HG03066 (cell line): Measurements from ENCODE around the gene MAST2.

Source experiments
- ATAC-seq: cut with Tn5 transposase; IDR thresholded peaks from one replicate; pipeline ENCODE4 v1.9.1; 2021; ENCODE audit warnings: low read depth; ENCODE audit not compliant: unreplicated experiment

The MAST2 gene

DNA sequence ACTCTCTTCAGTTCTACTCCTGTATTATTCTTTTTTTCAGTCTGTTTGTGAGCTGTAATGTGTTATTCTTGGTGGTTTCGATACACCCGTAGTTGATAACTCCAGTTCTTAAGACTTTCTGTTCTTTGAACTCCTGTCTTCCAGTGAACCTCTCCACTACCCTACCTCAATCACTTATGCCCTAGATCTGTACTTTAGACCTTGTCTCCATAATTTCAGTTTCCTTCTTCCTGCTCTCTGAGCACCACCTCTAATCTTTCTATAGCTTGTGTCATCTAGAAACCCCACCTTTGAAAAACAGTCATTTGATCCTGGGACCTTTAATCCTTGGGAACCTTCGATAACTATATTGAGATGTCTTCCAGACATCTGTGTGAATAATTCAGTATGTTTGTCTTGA lies 169.7 kb downstream of the MAST2 start:
- no peak for ATAC-seq

DNA sequence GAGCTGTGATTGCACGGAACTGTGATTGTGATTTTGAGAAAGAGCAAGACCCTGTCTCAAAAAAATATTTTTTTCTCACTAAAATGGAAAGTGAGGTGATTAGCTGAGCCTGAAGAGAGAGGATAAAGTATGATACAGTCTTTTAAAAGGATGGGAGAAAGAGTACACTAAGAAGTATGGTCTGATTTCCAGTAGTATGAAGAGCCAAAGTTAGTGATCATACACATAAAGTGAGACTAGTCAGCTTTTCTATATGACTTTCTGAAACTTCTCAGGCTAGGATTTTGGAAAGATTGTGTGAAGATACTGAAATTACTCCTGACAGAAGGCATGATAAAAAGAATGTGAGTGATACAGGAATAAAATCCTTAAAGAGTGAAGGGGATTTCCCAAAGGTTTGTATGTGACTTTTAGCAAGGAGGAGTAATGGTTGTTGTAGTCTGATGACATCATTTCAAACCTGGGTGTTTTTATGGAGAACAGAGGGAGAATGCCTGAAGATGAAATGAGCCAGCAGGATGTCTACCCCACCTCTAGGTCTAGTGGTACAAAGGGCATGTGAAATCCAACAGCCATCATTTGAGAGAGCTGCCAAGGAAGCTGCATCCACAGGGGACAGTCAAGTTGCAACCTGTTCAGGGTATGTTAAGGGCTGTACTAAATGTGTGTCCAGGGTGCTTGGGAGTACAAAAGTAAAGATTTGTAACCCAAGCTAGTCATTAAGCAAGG lies 171.3 kb downstream of the MAST2 start:
- no peak for ATAC-seq

DNA sequence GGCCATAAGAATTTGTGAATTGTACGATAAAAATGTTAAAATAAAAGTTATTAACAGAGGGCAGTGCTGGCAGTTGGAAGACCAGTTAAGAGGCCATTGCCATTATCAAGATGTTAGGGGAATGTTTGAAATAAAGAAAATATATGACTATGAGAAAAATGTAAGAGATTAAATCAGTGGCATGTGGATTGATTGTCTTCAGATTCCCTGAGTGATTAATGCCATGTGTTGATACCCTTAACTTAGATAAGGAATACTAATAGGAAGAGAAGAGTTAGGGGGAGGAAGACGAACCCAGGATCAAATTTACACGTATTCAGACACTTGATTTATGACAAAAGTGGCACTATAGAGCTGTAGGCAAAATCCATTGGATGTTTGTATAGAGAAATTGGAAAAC lies 173.2 kb downstream of the MAST2 start:
- no peak for ATAC-seq

DNA sequence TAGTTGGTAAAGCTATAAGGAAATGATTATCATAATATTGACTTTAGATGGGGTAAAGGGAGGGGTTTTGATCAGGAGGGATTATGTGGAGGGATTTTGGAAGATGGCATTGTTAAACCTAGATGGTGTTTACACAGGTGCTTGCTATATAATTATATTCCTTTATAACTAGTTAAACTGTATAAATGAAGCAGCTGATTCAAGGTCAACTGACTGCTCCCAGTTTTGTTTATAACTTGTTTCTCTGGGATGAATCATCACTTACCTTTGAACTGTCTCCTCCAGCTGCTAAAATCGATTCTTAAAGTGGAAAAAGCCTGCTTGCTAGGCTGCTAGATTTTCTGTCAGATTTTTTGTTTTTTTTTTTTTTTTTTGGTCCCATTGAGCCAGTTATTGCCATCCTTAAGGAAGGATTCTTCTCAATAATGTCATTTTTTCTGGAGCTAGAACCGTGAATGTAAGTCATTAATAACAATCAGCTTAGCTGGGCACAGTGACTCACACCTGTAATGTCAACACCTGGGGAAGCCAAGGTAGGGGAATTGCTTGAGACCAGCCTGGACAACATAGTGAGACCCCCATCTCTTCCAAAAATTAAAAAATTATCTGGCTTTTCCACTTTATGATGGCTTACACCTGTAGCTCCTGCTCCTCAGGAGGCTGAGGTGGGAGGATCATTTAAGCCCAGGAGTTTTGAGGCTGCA lies 175.8 kb downstream of the MAST2 start:
- no peak for ATAC-seq

DNA sequence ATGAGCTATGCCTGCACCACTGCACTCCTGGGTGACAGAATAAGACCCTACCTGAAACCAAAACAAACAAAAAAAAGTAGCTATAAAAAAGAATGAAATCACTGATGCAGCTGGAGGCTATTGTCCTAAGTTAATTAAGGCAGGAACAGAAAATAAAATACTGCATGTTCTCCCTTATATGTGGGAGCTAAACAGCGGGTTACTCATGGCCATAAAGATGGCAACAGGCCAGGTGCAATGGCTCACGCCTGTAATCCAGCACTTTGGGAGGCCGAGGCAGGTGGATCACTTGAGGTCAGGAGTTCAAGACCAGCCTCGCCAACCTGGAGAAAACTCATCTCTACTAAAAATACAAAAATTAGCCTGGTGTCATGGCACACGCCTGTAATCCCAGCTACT lies 176.4 kb downstream of the MAST2 start:
- no peak for ATAC-seq

DNA sequence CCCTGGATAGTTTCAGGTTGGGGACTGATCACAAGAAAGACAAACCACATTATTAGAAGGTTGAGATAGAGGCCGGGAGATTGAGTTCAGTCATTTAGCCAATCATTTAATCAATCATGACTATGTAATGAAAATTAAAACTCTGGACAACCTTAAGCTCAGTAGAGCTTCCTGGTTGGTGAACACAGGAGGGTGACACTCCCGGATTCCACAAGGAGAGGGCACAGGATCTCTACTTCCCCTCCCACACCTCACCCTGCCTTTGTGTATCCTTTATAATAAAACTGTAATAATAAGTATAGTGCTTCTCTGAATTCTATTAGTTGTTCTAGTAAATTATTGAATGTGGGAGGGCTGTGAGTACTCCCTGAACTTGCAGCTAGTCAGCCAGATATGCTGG lies 178.9 kb downstream of the MAST2 start:
- ATAC-seq, result no peak

DNA sequence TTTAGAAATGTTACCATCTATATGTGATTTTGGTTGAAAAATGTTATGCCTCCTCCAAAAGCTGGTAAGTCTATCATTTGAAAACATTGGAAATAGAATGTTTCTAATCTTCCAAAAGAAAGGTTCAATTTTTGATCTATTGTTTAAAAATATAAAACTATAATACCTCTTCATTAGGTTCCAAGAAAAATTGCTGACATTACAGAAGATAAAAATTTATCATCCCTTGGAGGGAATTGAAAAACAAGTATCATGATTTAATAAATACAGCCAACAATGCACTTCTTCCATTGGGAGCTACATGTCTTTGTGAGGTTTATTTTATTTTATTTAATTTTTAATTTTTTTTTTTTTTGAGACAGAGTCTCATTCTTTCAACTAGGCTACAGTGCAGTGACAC lies 180.6 kb downstream of the MAST2 start:
- ATAC-seq, result no peak

DNA sequence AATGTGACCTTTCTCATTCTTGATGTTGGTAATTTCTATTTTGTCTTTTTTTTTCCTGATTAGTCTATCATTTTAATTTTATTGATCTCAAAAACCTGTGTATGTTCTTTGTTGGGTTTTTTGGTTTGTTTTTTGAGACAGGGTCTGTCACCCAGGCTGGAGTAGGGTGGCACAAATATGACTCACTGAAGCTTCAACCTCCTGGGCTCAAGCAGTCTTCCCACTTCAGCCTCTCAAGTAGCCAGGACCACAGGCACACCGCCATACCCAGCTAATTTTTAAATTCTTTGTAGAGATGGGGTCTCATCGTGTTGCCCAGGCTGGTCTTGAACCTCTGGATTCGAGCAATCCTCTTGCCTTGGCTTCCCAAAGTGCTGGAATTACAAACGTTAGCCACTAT lies 183.8 kb downstream of the MAST2 start:
- ATAC-seq, result no peak

DNA sequence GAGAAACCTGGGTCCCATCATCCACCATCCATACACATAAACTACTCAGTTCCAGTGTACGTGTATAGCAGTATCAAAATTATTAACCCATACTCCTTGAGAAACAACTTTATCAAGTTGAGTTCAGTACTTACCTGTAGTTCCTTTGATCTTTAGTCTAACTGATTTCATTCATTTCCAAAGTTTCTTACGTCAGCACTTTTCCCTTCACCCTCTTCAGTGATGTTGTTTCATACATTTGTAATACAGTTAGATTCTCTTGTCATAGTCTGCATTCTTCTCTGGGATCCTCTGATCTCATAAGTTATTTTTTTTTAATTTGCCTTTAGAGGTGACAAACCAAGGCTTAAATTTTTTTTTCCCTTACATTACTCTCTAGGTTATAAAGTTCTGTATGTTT lies 185.8 kb downstream of the MAST2 start:
- ATAC-seq, result no peak

DNA sequence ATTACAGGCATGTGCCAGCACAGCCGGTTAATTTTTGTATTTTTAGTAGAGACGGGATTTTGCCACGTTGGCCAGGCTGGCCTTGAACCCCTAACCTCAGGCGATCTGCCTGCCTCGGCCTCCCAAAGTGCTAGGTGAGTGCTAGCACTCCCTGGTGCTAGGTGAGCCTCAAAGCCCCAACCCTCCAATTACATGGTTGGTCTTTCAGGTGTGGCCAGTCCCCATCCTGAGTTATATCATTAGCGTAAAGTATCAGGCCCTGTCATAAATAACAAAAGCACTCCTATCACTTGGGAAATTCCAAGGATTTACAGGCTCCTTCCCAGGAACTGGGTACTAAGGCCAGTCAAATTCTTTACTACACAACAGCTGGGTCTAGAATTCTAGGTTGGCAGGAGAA lies 191.0 kb downstream of the MAST2 start:
- ATAC-seq, result no peak

DNA sequence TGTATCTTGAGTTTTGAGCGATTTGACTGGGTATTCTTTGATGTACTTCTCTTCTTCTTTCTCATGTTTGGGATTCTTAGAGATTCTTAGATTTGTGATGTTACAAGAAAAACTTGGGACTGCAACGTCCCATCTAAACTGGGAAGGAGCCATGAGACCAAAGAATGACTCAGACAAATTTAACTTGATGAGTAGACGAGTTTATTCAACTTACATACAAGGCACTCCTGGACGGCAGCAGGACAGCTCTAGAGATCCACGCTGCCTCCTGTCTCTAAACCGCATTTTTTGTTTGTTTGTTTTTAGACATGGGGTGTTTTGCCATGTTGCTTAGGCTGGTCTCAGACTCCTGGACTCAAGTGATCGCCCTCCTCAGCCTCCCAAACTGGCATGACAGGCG lies 191.9 kb downstream of the MAST2 start:
- no peak for ATAC-seq

DNA sequence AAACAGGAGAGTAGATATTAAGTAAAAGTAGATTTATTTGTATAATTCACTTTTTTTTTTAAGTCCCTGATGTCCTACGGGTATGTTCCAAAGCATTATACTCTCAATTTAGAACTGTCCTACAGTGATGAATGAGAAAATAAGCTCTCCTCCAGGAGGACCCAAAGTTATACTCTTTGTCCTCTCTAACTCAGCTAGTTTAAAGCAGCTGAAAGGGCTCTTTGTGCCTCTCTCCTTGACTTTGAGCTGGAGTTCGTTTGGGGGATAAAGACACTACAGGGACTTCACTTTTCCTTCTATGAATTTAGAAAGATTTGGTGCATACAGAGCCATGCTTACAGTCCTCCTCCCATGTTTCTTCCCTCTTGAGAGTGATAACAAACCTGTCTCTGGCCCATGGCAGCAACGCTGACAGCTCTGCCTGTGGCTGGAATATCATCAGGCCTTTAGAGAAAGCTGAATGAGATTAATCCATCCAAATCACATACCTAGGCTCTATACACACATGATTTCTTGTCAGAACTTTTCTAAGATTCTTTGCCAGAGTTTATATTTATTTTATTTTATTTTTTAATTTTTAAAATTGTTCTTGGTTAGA lies 194.7 kb downstream of the MAST2 start:
- no peak for ATAC-seq

DNA sequence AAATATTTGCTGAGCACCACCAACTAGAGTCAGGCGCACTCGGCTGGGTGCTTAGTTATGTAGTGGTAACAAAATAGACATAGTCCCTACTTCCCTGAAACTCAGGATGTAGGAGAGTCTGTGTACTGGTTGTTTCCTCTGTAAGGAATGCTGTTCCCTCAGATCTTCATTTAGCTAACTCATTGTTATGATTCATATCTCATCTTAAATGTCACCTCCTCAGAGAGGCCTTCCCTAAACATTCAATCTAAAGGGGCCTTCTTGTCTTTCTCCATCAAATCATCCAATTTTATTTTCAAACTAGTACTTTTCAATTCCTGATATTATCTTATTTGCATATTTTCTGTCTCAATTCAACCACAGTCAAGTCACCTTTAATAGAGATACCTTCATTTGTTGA lies 196.1 kb downstream of the MAST2 start:
- no peak for ATAC-seq

DNA sequence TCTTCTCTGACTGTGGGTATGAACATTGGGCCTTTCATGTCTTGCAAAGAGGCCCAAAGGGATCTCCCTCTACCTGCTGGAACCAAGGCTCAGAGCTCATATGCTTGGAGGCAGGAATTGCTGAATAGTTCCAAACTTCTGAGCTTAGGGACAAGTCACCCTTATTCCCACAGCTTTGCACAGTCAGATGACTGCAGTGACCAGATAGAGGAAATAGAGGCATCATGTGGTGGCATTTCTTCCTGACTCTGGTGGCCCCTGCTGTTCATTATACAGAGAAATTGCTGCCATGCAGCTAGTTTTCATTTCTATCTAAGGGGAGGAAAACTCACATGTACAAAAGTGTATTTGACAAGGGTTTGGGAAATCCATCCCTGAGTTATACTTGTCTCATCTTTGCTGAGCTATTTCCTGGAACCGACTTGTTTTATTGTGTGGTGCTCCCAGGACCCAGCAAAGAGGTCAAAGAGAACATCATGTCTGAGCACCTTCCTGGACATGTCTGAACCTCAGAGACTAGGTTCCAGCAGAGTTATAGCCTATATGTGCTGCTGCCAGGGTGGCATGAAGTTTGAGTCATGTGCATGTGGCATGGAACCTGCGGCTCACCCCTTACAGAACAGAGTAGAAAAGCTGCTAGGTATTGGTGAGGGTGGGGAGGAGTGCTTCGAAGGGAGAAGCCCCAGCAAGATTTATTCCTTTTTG lies 197.8 kb downstream of the MAST2 start:
- no peak for ATAC-seq

DNA sequence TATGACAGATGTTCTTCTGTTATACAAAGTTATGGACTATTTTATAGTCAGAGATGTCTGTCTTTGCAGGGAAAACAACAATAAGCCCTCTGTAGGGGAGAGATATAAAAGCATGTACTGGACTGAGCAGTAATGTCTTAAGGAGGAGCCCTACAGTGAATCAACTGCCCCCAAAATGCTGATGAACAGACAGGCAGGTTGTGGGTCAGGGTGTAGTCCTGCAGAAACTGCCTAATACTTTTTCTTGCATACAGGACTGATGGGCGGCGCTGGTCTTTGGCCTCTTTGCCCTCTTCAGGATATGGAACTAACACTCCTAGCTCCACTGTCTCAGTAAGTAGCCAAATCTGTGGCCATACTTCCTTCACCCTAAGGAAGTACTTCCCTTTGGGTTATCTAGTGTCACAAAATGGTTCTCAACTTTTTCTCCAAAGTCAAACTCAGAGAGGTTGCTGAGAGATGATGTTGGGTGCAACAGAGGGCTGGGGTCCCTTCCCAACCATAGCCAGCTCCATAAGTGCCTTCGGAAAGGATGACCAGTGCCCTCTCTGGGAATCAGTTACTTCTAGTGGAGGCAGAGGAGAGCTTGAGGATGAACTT lies 199.2 kb downstream of the MAST2 start:
- ATAC-seq, result no peak

DNA sequence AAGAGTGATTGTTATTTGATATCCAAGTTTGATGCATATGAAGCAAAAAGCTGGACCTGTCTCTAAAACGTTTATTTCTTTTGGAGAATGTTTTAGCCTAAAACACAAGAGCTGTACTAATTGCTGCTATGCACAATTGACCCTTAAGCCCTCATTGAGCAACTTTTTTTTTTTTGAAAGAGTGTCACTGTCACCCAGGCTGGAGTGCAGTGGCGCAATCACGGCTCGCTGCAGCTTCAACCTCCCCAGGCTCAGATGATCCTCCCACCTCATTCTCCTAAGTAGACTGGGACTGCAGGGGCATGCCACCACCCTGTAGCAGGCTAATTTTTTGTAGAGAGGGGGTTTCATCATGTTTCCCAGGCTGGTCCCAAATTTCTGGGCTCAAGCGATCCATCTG lies 199.9 kb downstream of the MAST2 start:
- ATAC-seq, result no peak

DNA sequence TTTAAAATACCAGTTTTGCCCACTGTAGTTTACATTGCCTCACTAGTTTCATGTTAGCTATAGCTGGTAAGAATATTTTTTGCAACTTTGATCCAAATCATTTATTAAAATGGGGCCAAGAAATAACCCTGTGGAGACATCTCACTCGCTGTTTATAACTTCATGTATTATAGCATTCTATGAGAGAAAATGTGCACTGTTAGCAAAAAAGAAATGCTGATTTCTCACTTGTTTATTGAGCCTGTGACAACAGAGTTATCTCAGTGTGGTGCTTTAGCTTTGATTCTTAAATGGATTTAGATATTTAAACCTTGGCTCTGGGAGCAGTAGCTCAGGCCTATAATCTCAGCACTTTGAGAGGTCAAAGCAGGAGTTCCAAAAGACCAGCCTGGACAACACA lies 201.1 kb downstream of the MAST2 start:
- ATAC-seq, result no peak

DNA sequence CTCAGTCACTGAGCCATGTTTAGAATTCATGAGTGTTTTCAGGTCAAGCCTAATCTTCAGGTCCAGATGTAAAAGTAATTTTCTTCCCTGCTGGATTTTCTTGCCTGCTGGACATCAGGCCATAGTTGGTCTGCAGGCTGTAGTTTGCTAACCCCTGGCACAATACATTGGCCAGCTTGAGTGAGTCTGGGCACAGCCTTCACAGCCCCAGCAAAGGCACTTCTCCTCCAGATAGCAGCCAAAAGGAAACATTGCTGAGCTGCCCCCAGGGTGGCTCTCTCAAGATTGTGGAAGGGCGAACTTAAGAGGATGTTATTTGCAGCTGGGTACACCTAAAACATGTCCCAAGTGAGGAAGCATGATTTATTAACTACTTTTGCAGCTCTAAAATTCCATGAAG lies 202.2 kb downstream of the MAST2 start:
- ATAC-seq, result no peak

DNA sequence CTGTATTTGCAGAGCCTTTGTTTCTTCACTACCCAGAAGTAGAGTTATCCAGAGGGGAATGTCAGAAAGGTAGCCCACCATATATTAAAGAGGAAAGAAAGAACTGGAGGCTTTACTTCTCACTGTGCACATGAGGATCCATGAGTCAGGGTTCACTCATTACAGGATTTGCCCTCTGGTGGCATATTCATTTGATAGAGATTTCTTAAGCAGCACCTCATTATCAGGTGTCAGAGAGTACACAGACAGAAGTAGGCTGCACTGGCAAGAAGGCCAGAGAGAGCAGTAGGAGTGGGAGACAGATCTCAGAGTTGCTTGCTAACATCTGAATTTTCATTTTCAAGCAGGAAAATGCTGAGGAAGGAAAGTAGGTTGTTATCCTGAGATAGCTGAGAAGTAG lies 205.2 kb downstream of the MAST2 start:
- ATAC-seq, result no peak

DNA sequence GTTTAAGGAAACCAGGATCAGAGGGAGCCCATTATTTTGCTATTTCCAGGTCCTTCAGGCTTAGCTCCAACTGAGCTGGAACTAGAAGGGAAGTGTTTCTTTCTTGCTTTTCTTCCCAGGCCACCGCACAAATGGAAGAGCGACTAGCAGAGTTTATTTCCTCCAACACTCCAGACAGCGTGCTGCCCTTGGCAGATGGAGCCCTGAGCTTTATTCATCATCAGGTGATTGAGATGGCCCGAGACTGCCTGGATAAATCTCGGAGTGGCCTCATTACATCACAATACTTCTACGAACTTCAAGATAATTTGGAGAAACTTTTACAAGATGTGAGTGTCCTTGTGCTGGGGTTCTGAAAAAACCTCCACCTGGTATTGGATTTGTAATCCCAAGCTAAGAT lies 207.2 kb downstream of the MAST2 start:
- no peak for ATAC-seq

DNA sequence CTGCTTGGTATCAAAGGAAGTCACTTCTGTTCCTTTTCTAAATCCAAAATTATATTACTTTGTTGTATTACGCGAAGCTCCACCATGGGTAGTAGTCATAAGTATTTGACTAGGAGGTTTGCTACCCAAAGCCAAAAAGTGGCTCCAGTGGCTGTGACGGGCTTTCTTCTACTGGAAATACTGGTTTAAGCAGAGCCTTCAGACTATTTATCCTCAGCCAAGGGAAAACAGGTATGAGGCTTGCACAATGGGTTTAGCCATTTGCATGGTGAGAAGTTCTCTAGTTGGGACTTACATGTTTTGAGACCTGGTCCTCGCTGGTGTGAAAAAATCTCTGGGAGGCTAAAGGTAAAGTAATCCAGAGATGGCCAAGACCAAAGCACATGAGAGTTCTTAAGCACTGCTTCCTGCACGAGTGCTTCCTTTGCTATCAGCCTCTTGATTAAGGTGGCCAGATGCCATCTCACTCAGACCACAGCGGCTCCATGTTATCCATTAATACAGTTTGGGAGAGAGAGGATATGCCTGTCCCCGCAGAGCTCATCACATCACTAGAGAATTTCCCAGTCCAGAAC lies 207.8 kb downstream of the MAST2 start:
- ATAC-seq, result no peak
